ENCODE measurements around the gene JAKMIP3.

JAKMIP3 gene

DNA sequence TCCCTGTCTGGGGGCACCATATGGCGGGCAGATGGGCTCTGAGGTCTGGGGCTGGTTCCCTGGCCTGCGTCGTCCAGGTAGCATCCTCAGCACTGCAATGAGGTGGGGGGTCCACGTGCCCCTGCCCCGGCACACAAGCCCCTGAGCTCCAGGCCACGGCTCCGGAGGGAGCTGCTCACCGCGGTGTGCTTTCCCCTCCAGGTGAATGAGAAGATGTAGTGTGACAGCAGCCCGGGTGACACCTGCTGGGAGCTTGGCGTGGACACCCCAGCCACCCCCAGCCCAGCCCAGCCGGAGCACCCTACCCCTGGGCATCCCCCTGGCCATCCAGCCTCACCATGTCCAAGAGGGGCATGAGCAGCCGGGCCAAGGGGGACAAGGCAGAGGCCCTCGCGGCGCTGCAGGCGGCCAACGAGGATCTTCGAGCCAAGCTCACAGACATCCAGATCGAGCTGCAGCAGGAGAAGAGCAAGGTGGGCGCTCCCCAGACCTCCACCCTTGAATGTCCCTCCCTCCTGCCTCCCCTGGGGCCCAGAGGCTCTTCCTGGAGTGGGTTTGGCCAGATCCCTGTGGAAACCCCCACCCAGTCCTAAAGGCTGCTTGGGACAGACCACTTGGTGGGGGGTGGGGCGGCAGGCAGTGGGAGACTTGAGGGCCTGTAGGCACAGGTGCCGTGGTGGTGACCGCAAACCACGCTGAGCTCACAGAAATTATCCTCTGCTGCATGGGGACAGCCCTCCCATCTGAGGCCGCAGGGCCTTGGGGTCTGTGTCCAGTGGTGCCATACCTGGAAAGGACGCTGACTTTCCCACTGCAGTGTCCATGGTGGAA, 38.9 kb downstream of the JAKMIP3 start:
- no peak overlapping the region for H2AK5ac ChIP-seq (ENCODE audit: low read length)
- DNase-seq, result no peak
- no peaks in the 10 kb centered on the region for H3K79me2 ChIP-seq (ENCODE audit: control insufficient read depth, insufficient read depth, low read length)
- H3K56ac ChIP-seq (ENCODE audit: low read length), result no peak overlapping the region
- H3K27me3 ChIP-seq (ENCODE audit: insufficient read depth, low read length, poor library complexity), result no peaks in the 10 kb centered on the region
- no peak overlapping the region for H3K23ac ChIP-seq (ENCODE audit: low read length)
- H4K5ac ChIP-seq (ENCODE audit: low read length), result no peak overlapping the region
- H3K18ac ChIP-seq (ENCODE audit: low read length), result no peak overlapping the region
- H3K79me1 ChIP-seq (ENCODE audit: low read length), result no peaks in the 10 kb centered on the region
- no peak overlapping the region for H3K4ac ChIP-seq (ENCODE audit: low read depth, low read length)
- no peak overlapping the region for H3K4me3 ChIP-seq (ENCODE audit: low read length)
- no peaks in the 10 kb centered on the region for H3K36me3 ChIP-seq (ENCODE audit: control insufficient read depth, insufficient read depth, low read length)
- H3K27ac ChIP-seq (ENCODE audit: low read depth, low read length), result no peak overlapping the region
- H2BK120ac ChIP-seq (ENCODE audit: low read depth, low read length), result no peak overlapping the region
- no CpG with 5 or more reads among the region's 27 CpGs for WGBS (ENCODE audit: extremely low coverage, insufficient coverage, low lambda C conversion rate)
- H3K4me1 ChIP-seq (ENCODE audit: control insufficient read depth, low read depth, low read length), result no peaks in the 10 kb centered on the region
- H2BK15ac ChIP-seq (replicated peaks; ENCODE audit: low read depth), result no peak overlapping the region
- H2BK5ac ChIP-seq (ENCODE audit: low read length), result no peak overlapping the region
- no peak overlapping the region for H4K8ac ChIP-seq (ENCODE audit: low read depth, low read length)
- no peak overlapping the region for H3K9ac ChIP-seq (ENCODE audit: low read length)
- no peak overlapping the region for H3K4me2 ChIP-seq (ENCODE audit: low read length)

DNA sequence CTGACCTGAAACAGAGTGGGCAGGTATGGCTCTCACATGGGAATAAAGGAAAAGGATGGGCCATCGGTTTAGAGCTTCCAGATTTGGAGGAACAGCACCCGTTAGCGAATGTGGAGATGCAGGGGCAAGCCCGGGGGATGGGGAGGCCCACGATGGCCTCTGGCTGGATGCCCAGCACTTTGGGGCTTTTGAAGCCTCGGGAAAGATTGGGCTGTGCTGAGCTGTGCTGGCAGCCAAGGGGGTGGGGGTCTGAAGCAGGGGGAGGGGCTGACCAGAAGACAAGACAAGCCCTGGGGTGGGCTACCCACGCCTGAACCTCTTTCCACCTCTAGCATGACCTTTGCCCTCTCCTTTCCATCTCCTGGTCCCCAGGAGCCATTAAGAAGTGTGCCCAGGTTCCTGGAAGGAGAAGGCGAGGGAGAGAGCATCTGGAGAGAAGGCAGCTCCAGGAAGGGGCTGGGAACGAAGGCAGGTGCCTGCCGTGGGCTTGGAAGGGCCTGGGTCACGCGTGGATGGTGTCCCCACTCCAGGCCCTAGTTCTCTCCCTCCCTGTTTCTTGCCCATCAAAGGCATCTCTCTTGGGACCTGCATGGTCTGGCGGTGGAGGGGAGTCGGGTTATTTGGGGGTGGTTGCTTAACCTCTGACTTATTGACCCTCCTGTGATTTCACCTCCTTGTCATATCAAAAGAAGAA, 39.7 kb downstream of the JAKMIP3 start:
- no peak overlapping the region for H2BK120ac ChIP-seq (ENCODE audit: low read depth, low read length)
- H2AK5ac ChIP-seq (ENCODE audit: low read length), result no peak overlapping the region
- no peak overlapping the region for H3K56ac ChIP-seq (ENCODE audit: low read length)
- no peak overlapping the region for H3K18ac ChIP-seq (ENCODE audit: low read length)
- no peak overlapping the region for H2BK15ac ChIP-seq (replicated peaks; ENCODE audit: low read depth)
- no peaks in the 10 kb centered on the region for H3K4me1 ChIP-seq (ENCODE audit: control insufficient read depth, low read depth, low read length)
- H3K4me2 ChIP-seq (ENCODE audit: low read length), result no peak overlapping the region
- H4K5ac ChIP-seq (ENCODE audit: low read length), result no peak overlapping the region
- H3K4ac ChIP-seq (ENCODE audit: low read depth, low read length), result no peak overlapping the region
- no peak overlapping the region for H3K9ac ChIP-seq (ENCODE audit: low read length)
- H3K79me1 ChIP-seq (ENCODE audit: low read length), result no peaks in the 10 kb centered on the region
- H3K23ac ChIP-seq (ENCODE audit: low read length), result no peak overlapping the region
- no peak overlapping the region for H3K27ac ChIP-seq (ENCODE audit: low read depth, low read length)
- no peaks in the 10 kb centered on the region for H3K27me3 ChIP-seq (ENCODE audit: insufficient read depth, low read length, poor library complexity)
- no peaks in the 10 kb centered on the region for H3K36me3 ChIP-seq (ENCODE audit: control insufficient read depth, insufficient read depth, low read length)
- H3K4me3 ChIP-seq (ENCODE audit: low read length), result no peak overlapping the region
- DNase-seq, result no peak
- H3K79me2 ChIP-seq (ENCODE audit: control insufficient read depth, insufficient read depth, low read length), result no peaks in the 10 kb centered on the region
- no peak overlapping the region for H2BK5ac ChIP-seq (ENCODE audit: low read length)
- no CpG with 5 or more reads among the region's 14 CpGs for WGBS (ENCODE audit: extremely low coverage, insufficient coverage, low lambda C conversion rate)
- H4K8ac ChIP-seq (ENCODE audit: low read depth, low read length), result no peak overlapping the region

DNA sequence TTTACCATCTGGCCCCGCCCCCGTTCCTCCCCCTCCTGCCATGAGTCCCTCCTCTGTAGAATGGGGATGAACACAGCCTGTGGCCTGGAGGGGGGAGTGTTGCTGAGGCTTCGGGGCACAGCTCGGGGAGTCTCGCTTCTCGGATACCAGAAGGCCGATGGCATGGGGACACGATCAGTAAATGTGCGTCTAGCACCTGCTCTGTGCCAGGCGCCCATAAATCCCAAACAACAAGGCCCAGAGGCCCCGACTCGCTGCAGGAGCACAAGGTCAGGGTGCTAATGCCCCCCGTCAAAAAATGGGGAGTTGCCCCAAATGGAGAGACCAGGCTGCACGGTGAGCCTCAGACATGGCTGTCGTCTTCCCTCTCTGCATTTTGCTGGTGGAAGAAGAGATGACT, 40.7 kb downstream of the JAKMIP3 start:
- no peak overlapping the region for H2AK5ac ChIP-seq (ENCODE audit: low read length)
- H3K4me1 ChIP-seq (ENCODE audit: control insufficient read depth, low read depth, low read length), result no peaks in the 10 kb centered on the region
- no peak overlapping the region for H3K18ac ChIP-seq (ENCODE audit: low read length)
- H4K5ac ChIP-seq (ENCODE audit: low read length), result no peak overlapping the region
- H3K23ac ChIP-seq (ENCODE audit: low read length), result no peak overlapping the region
- no peaks in the 10 kb centered on the region for H3K79me2 ChIP-seq (ENCODE audit: control insufficient read depth, insufficient read depth, low read length)
- H3K4ac ChIP-seq (ENCODE audit: low read depth, low read length), result no peak overlapping the region
- no peak overlapping the region for H3K9ac ChIP-seq (ENCODE audit: low read length)
- no peak for DNase-seq
- H3K4me2 ChIP-seq (ENCODE audit: low read length), result no peak overlapping the region
- no peak overlapping the region for H3K27ac ChIP-seq (ENCODE audit: low read depth, low read length)
- H2BK15ac ChIP-seq (replicated peaks; ENCODE audit: low read depth), result no peak overlapping the region
- H3K27me3 ChIP-seq (ENCODE audit: insufficient read depth, low read length, poor library complexity), result no peaks in the 10 kb centered on the region
- no peaks in the 10 kb centered on the region for H3K79me1 ChIP-seq (ENCODE audit: low read length)
- no CpG with 5 or more reads among the region's 15 CpGs for WGBS (ENCODE audit: extremely low coverage, insufficient coverage, low lambda C conversion rate)
- H3K4me3 ChIP-seq (ENCODE audit: low read length), result no peak overlapping the region
- no peaks in the 10 kb centered on the region for H3K36me3 ChIP-seq (ENCODE audit: control insufficient read depth, insufficient read depth, low read length)
- H2BK120ac ChIP-seq (ENCODE audit: low read depth, low read length), result no peak overlapping the region
- H3K56ac ChIP-seq (ENCODE audit: low read length), result no peak overlapping the region
- no peak overlapping the region for H4K8ac ChIP-seq (ENCODE audit: low read depth, low read length)
- H2BK5ac ChIP-seq (ENCODE audit: low read length), result no peak overlapping the region

DNA sequence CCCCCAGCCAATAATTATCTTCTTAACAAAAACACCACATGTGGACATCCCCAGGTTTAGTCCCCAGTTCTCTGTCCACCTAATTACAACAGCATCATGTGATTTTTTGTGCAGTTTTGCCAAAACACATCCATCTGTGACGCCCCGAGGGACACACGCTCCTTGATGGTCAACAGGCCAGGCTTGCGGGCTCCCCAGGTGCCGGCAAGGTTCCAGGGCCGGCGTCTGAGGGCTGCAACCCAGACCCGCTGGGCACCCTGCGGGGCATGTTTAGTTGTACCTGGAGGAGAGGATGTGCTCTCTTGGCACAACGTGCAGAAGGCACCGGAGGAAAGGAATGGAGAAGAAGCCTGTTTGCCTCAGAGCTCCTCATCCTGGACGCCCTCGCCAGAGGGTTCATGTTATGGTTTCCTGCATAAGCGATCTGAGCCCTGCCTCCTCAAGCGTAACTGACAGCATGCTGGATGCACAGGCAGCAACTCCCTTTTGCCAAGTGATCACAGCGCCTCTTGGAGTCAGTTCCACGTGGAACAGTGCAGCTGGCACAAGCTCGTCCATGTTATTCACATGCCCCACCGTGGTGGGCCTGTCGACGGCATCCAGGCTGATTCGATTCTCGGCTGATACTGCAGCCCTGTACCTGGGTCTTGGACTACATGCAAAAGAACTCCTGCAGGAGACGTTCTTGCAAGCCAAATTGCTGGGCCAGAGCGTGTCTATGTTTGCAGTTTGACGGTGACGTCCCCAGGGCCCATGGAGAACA, 41.6 kb downstream of the JAKMIP3 start:
- H3K4me3 ChIP-seq (ENCODE audit: low read length), result no peak overlapping the region
- no peak overlapping the region for H4K5ac ChIP-seq (ENCODE audit: low read length)
- H3K79me2 ChIP-seq (ENCODE audit: control insufficient read depth, insufficient read depth, low read length), result no peaks in the 10 kb centered on the region
- no peak overlapping the region for H3K27ac ChIP-seq (ENCODE audit: low read depth, low read length)
- H3K4me1 ChIP-seq (ENCODE audit: control insufficient read depth, low read depth, low read length), result no peaks in the 10 kb centered on the region
- H2AK5ac ChIP-seq (ENCODE audit: low read length), result no peak overlapping the region
- H3K4ac ChIP-seq (ENCODE audit: low read depth, low read length), result no peak overlapping the region
- H3K27me3 ChIP-seq (ENCODE audit: insufficient read depth, low read length, poor library complexity), result no peaks in the 10 kb centered on the region
- WGBS (ENCODE audit: extremely low coverage, insufficient coverage, low lambda C conversion rate), result no CpG with 5 or more reads among the region's 27 CpGs
- H3K9ac ChIP-seq (ENCODE audit: low read length), result no peak overlapping the region
- H3K23ac ChIP-seq (ENCODE audit: low read length), result no peak overlapping the region
- no peak overlapping the region for H3K56ac ChIP-seq (ENCODE audit: low read length)
- no peak overlapping the region for H4K8ac ChIP-seq (ENCODE audit: low read depth, low read length)
- H2BK120ac ChIP-seq (ENCODE audit: low read depth, low read length), result no peak overlapping the region
- H3K4me2 ChIP-seq (ENCODE audit: low read length), result no peak overlapping the region
- no peaks in the 10 kb centered on the region for H3K79me1 ChIP-seq (ENCODE audit: low read length)
- no peak for DNase-seq
- H3K36me3 ChIP-seq (ENCODE audit: control insufficient read depth, insufficient read depth, low read length), result no peaks in the 10 kb centered on the region
- no peak overlapping the region for H2BK5ac ChIP-seq (ENCODE audit: low read length)
- H3K18ac ChIP-seq (ENCODE audit: low read length), result no peak overlapping the region
- H2BK15ac ChIP-seq (replicated peaks; ENCODE audit: low read depth), result no peak overlapping the region

DNA sequence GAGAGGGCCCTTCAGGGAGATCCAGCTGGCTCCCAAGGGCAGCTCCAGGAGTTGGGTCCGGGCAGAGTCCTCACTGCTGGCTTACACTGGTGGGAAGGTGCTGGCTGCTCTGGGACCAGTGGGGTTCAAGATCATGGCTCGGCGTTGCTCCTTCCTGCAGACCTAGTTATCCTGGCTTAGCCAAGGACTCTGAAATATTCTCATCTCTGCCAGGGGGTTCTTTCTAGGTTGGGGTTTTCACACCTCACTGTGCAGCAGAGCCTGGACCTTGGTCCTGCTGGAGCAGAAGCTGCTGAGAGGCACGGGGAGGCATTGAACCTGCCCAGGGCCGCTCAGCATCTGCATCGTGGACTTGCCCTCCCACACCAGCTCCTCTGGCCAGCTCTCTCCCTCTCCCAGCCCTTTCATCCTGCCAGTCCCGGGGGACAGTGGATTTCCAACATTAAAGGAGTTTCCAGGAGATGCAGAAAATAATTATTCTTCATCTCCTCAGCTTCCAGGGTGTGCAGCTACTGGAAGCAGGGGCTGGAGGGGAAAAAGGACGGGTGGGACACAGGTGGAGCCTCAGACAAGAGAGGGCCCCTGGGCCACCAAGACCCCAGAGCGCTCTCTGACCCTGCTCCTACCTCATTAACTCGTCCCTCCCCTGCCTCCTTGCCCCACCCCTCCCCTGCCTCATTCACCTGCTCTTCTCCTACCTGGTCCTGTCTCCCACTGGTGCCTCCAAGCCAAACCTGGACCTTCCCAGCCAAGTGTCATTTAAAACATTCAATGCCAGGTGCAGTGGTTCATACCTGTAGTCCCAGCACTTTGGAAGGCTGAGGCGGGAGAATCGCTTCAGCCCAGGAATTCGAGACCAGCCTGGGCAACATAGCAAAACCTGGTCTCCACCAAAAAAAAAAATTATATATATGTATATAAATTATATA, 42.5 kb downstream of the JAKMIP3 start:
- no CpG with 5 or more reads among the region's 13 CpGs for WGBS (ENCODE audit: extremely low coverage, insufficient coverage, low lambda C conversion rate)
- H3K36me3 ChIP-seq (ENCODE audit: control insufficient read depth, insufficient read depth, low read length), result no peaks in the 10 kb centered on the region

More for the DNA sequence above, 42.5 kb downstream of the JAKMIP3 start:
- no peak overlapping the region for H2BK5ac ChIP-seq (ENCODE audit: low read length)
- no peaks in the 10 kb centered on the region for H3K79me1 ChIP-seq (ENCODE audit: low read length)
- no peak overlapping the region for H3K9ac ChIP-seq (ENCODE audit: low read length)
- no peaks in the 10 kb centered on the region for H3K27me3 ChIP-seq (ENCODE audit: insufficient read depth, low read length, poor library complexity)
- DNase-seq, result no peak
- no peak overlapping the region for H4K5ac ChIP-seq (ENCODE audit: low read length)
- H2BK15ac ChIP-seq (replicated peaks; ENCODE audit: low read depth), result no peak overlapping the region
- no peak overlapping the region for H3K27ac ChIP-seq (ENCODE audit: low read depth, low read length)
- H3K23ac ChIP-seq (ENCODE audit: low read length), result no peak overlapping the region
- H3K4me1 ChIP-seq (ENCODE audit: control insufficient read depth, low read depth, low read length), result no peaks in the 10 kb centered on the region
- H3K4me3 ChIP-seq (ENCODE audit: low read length), result no peak overlapping the region
- H3K4me2 ChIP-seq (ENCODE audit: low read length), result no peak overlapping the region
- no peak overlapping the region for H4K8ac ChIP-seq (ENCODE audit: low read depth, low read length)
- H3K4ac ChIP-seq (ENCODE audit: low read depth, low read length), result no peak overlapping the region
- no peaks in the 10 kb centered on the region for H3K79me2 ChIP-seq (ENCODE audit: control insufficient read depth, insufficient read depth, low read length)
- no peak overlapping the region for H3K56ac ChIP-seq (ENCODE audit: low read length)
- H2BK120ac ChIP-seq (ENCODE audit: low read depth, low read length), result no peak overlapping the region
- no peak overlapping the region for H2AK5ac ChIP-seq (ENCODE audit: low read length)
- no peak overlapping the region for H3K18ac ChIP-seq (ENCODE audit: low read length)

Measured in mesendoderm (in vitro differentiated cells).